Measurements from ENCODE around the gene GREM2. TPM values are rescaled to one million over a fixed set of nuclear protein-coding genes. Genes with fewer than 3 reads are reported as not detected.
A peak's percentile ranks its signal among the peaks of the same experiment; 100 is the strongest.

GREM2 gene
- total RNA-seq, 1 experiment from 2014 or later: not detected

GRCh38 chr1:240597153-240597745, 14.7 kb downstream of the GREM2 start:
- intact Hi-C loops (cut with micrococcal nuclease; ENCODE audit: unreplicated experiment) (no loop called here), in situ Hi-C loops (cut with HindIII; ENCODE audit: low pct_unique_long_range_greater_than_20kb, low sequenced_read_pairs) (no loop called here)
- no peak overlapping the region for H3K27ac ChIP-seq (ENCODE audit: low read length)
- no peaks in the 10 kb centered on the region for H3K4me1 ChIP-seq (ENCODE audit: control insufficient read depth, insufficient read depth, low read length)
- H3K27me3 ChIP-seq (ENCODE audit: control insufficient read depth, insufficient read depth, low read length): no peaks in the 10 kb centered on the region
- H3K36me3 ChIP-seq (ENCODE audit: control insufficient read depth, insufficient read depth, low read length): no peaks in the 10 kb centered on the region
- POLR2A ChIA-PET: interaction anchor here (0.5 kb wide), 1 partner anchor 16 kb away, joined by 6 read pairs; no protein-coding TSS in a partner anchor
- ATAC-seq (peak; percentile 80), DNase-seq (ENCODE audit: low read depth, low spot score) (no peak)
- TF ChIP-seq CTCF (IDR thresholded peaks at IDR 0.05) (no peak), TCF7L2 (IDR thresholded peaks at IDR 0.05; ENCODE audit: low read depth, low read length) (no peak), POLR2AphosphoS5 (IDR thresholded peaks at IDR 0.05; ENCODE audit: low read depth, low read length) (no peak), SIN3A (IDR thresholded peaks at IDR 0.05; ENCODE audit: borderline replicate concordance, insufficient read depth, low read depth, low read length) (no peak), REST (IDR thresholded peaks at IDR 0.05; ENCODE audit: insufficient read depth in 1 of 2, low read depth in 2 of 2, low read length in 1 of 2) (no peak)
- CTCF ChIA-PET: no interaction called here
- no TSS peak for BruUV-seq (replicated peaks)
- H3K9me3 ChIP-seq (ENCODE audit: control insufficient read depth, insufficient read depth, low read depth, low read length): no peaks in the 10 kb centered on the region
- H3K4me3 ChIP-seq (ENCODE audit: low read depth in 2 of 2, low read length in 2 of 2): peak overlapping the region; percentile 11 to 29; a peak in 3 of 4 replicates

DNA sequence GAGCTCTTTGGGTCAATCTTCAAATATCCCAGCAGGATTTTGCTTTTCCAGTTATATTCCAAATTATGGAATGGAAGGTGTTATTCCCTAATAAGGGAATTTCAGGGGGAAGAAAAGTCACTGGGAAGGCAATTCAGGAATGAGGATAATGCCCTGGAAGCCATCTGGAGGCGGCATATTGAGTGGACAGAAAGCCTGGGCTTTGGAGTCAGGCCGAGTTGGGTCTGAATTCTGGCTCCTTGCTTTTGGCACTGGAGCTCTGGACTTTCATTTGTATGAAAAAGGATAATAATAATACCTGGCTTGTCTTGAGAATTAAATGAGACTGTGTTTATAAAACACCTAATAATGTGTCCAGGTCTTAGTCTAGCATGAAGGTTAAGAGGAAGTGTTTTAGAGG, 16.5 kb downstream of the GREM2 start:
- H3K9me3 ChIP-seq (ENCODE audit: control insufficient read depth, insufficient read depth, low read depth, low read length): no peaks in the 10 kb centered on the region
- CTCF ChIA-PET: no interaction called here

More for the DNA sequence above, 16.5 kb downstream of the GREM2 start:
- no peak overlapping the region for H3K4me3 ChIP-seq (ENCODE audit: low read depth in 2 of 2, low read length in 2 of 2)
- no TSS peak for BruUV-seq (replicated peaks)
- H3K27ac ChIP-seq (ENCODE audit: low read length): no peak overlapping the region
- intact Hi-C loops (cut with micrococcal nuclease; ENCODE audit: unreplicated experiment) (no loop called here), in situ Hi-C loops (cut with HindIII; ENCODE audit: low pct_unique_long_range_greater_than_20kb, low sequenced_read_pairs) (no loop called here)
- TF ChIP-seq TCF7L2 (IDR thresholded peaks at IDR 0.05; ENCODE audit: low read depth, low read length) (no peak), CTCF (IDR thresholded peaks at IDR 0.05) (no peak), POLR2AphosphoS5 (IDR thresholded peaks at IDR 0.05; ENCODE audit: low read depth, low read length) (no peak), SIN3A (IDR thresholded peaks at IDR 0.05; ENCODE audit: borderline replicate concordance, insufficient read depth, low read depth, low read length) (no peak), REST (IDR thresholded peaks at IDR 0.05; ENCODE audit: insufficient read depth in 1 of 2, low read depth in 2 of 2, low read length in 1 of 2) (no peak)
- H3K27me3 ChIP-seq (ENCODE audit: control insufficient read depth, insufficient read depth, low read length): no peaks in the 10 kb centered on the region
- POLR2A ChIA-PET: no interaction called here
- no peak for DNase-seq (ENCODE audit: low read depth, low spot score)
- H3K36me3 ChIP-seq (ENCODE audit: control insufficient read depth, insufficient read depth, low read length): no peaks in the 10 kb centered on the region
- ATAC-seq: no peak
- no peaks in the 10 kb centered on the region for H3K4me1 ChIP-seq (ENCODE audit: control insufficient read depth, insufficient read depth, low read length)
